DMS79 (cell line): ENCODE results near the gene ZC3H8.
"Not testable (repeated sequence)": the region's sequence is repeated elsewhere in the genome, so short reads cannot be mapped to it uniquely, and the experiment has no call there.

Experiments used
- DNase-seq: peaks from one replicate; lab custom pipeline; 2025; lab: John Stamatoyannopoulos, UW

Gene ZC3H8

GRCh38 chr2:112259509-112260294 lies 4.9 kb upstream of the ZC3H8 start:
- no peak for DNase-seq

GRCh38 chr2:112257575-112257974 lies 2.7 kb upstream of the ZC3H8 start:
- DNase-seq, result no peak

- DNase-seq, result no peak
These were observed 1.8 kb upstream of the ZC3H8 start for GRCh38 chr2:112256654-112257053.

- no peak for DNase-seq
These were observed 1.0 kb upstream of the ZC3H8 start for GRCh38 chr2:112255875-112256274.

GRCh38 chr2:112253261-112253815 lies 1.5 kb downstream of the ZC3H8 start:
- DNase-seq, result no peak

GRCh38 chr2:112251271-112251670 lies 3.6 kb downstream of the ZC3H8 start:
- no peak for DNase-seq

GRCh38 chr2:112244854-112245253 lies 10.0 kb downstream of the ZC3H8 start:
- DNase-seq, result no peak

GRCh38 chr2:112243233-112243632 lies 11.6 kb downstream of the ZC3H8 start:
- no peak for DNase-seq

GRCh38 chr2:112242384-112242783 lies 12.5 kb downstream of the ZC3H8 start:
- peak; percentile 44 for DNase-seq

- DNase-seq, result no peak
These were observed 15.0 kb downstream of the ZC3H8 start for GRCh38 chr2:112239862-112240261.

- DNase-seq, result no peak
These were observed 24.5 kb downstream of the ZC3H8 start for GRCh38 chr2:112230371-112230770.

GRCh38 chr2:112229348-112229747 lies 25.5 kb downstream of the ZC3H8 start:
- peak; percentile 94 for DNase-seq

- DNase-seq, result no peak
These were observed 34.0 kb downstream of the ZC3H8 start for GRCh38 chr2:112220831-112221230.

GRCh38 chr2:112220186-112220585 lies 34.7 kb downstream of the ZC3H8 start:
- no peak for DNase-seq

GRCh38 chr2:112217854-112218253 lies 37.0 kb downstream of the ZC3H8 start:
- no peak for DNase-seq

GRCh38 chr2:112216167-112216566 lies 38.7 kb downstream of the ZC3H8 start:
- DNase-seq, result no peak

GRCh38 chr2:112207905-112208304 lies 46.9 kb downstream of the ZC3H8 start:
- DNase-seq, result not testable (repeated sequence)

- no peak for DNase-seq
These were observed 50.4 kb downstream of the ZC3H8 start for GRCh38 chr2:112204411-112204810.

- DNase-seq, result no peak
These were observed 53.0 kb downstream of the ZC3H8 start for GRCh38 chr2:112201696-112202430.

- DNase-seq, result no peak
These were observed 55.7 kb downstream of the ZC3H8 start for GRCh38 chr2:112199188-112199587.

GRCh38 chr2:112198780-112199179 lies 56.1 kb downstream of the ZC3H8 start:
- no peak for DNase-seq

- DNase-seq, result no peak
These were observed 57.0 kb downstream of the ZC3H8 start for GRCh38 chr2:112197868-112198267.

GRCh38 chr2:112195950-112196349 lies 58.9 kb downstream of the ZC3H8 start:
- DNase-seq, result no peak
